GM23338 (cell line): Measurements from ENCODE around the gene ZNF165. TPM values are rescaled to one million over a fixed set of nuclear protein-coding genes. Genes with fewer than 3 reads are reported as not detected.
A peak's percentile ranks its signal among the peaks of the same experiment; 100 is the strongest.

Experiments
- ATAC-seq: fragments of 200-7000 bp; cut with Tn5 transposase; 3 replicates; pipeline ENCODE4 v1.9.1; 2020
- DNase-seq: peaks from one replicate; pipeline ENCODE4 v3.0.0-alpha.2; 2015; ENCODE audit warnings: low spot score
- H2AFZ ChIP-seq: fragments of 200-600 bp; sonication (generic); 2 replicates; pipeline ENCODE4 v1.8.0; 2016; ENCODE audit warnings: antibody characterized with exemption, mild to moderate bottlenecking, moderate library complexity
- H3F3A ChIP-seq: fragments of 200-600 bp; sonication (generic); replicated peaks from 2 replicates; pipeline ENCODE4 v1.8.0; 2017; ENCODE audit warnings: antibody characterized with exemption, mixed run types, low read depth
- H3K27ac ChIP-seq: fragments of 200-600 bp; sonication (generic); 2 replicates; pipeline ENCODE4 v1.6.1; 2016; ENCODE audit warnings: low read depth
- H3K27me3 ChIP-seq: fragments of 200-600 bp; sonication (generic); 2 replicates; pipeline ENCODE4 v1.8.0; 2016; ENCODE audit warnings: mild to moderate bottlenecking, mixed run types, moderate library complexity; ENCODE audit not compliant: insufficient read depth
- H3K36me3 ChIP-seq: fragments of 200-600 bp; sonication (generic); 2 replicates; pipeline ENCODE4 v1.8.0; 2016; ENCODE audit warnings: mild to moderate bottlenecking; ENCODE audit not compliant: insufficient read depth
- H3K4me1 ChIP-seq: fragments of 200-600 bp; sonication (generic); 2 replicates; pipeline ENCODE4 v1.8.0; 2016; ENCODE audit warnings: mild to moderate bottlenecking, moderate library complexity; ENCODE audit not compliant: insufficient read depth
- H3K4me2 ChIP-seq: fragments of 200-600 bp; sonication (generic); 2 replicates; pipeline ENCODE4 v1.7.1; 2017; ENCODE audit warnings: mixed run types
- H3K4me3 ChIP-seq: fragments of 200-600 bp; sonication (generic); 2 replicates; pipeline ENCODE4 v1.6.1; 2016; ENCODE audit warnings: mixed run types
- H3K79me2 ChIP-seq: fragments of 200-600 bp; sonication (generic); replicated peaks from 2 replicates; pipeline ENCODE4 v1.8.0; 2017; ENCODE audit warnings: mild to moderate bottlenecking; ENCODE audit not compliant: insufficient read depth
- H3K9me2 ChIP-seq: fragments of 200-600 bp; sonication (generic); 2 replicates; pipeline ENCODE4 v1.8.0; 2017; ENCODE audit not compliant: insufficient read depth
- H4K20me1 ChIP-seq: fragments of 200-600 bp; sonication (generic); replicated peaks from 2 replicates; pipeline ENCODE4 v1.8.0; 2017; ENCODE audit warnings: mild to moderate bottlenecking; ENCODE audit not compliant: insufficient read depth
- H3K27ac Mint-ChIP-seq: 2 replicates; pipeline ENCODE4 v1.8.0; 2020; ENCODE audit warnings: inconsistent platforms, mild to moderate bottlenecking, moderate library complexity, mixed read lengths
- H3K27me3 Mint-ChIP-seq: 3 replicates; pipeline ENCODE4 v1.8.0; 2022; ENCODE audit warnings: low read depth, mild to moderate bottlenecking, moderate library complexity, mixed read lengths, inconsistent platforms; ENCODE audit not compliant: insufficient read depth, poor library complexity
- H3K36me3 Mint-ChIP-seq: 3 replicates; pipeline ENCODE4 v1.8.0; 2021; ENCODE audit warnings: low read depth, mild to moderate bottlenecking, inconsistent platforms, moderate library complexity, mixed read lengths
- H3K4me1 Mint-ChIP-seq: 3 replicates; pipeline ENCODE4 v1.8.0; 2020; ENCODE audit warnings: mild to moderate bottlenecking, inconsistent platforms, mixed read lengths
- H3K4me3 Mint-ChIP-seq: 3 replicates; pipeline ENCODE4 v1.8.0; 2021; ENCODE audit warnings: moderate library complexity, mild to moderate bottlenecking, inconsistent platforms, mixed read lengths
- H3K9me3 Mint-ChIP-seq: 3 replicates; pipeline ENCODE4 v1.8.0; 2020; ENCODE audit warnings: moderate library complexity, mild to moderate bottlenecking, inconsistent platforms, mixed read lengths
- CTCF ChIP-seq, 2 experiments: fragments of 200-600 bp in 1 of 2; sonication (generic) in 1 of 2; conservative IDR thresholded peaks; 2 replicates each; pipeline versions ENCODE4 v1.5.1 to v1.6.1; 2016 to 2017; ENCODE audit warnings: antibody characterized with exemption in 2 of 2, low read depth in 2 of 2, mild to moderate bottlenecking in 2 of 2, moderate library complexity in 1 of 2
- EZH2phosphoT487 ChIP-seq: fragments of 200-600 bp; sonication (generic); IDR thresholded peaks from one replicate; pipeline ENCODE4 v1.8.1; 2018; ENCODE audit warnings: antibody characterized with exemption; ENCODE audit not compliant: unreplicated experiment
- REST ChIP-seq: IDR thresholded peaks from one replicate; pipeline ENCODE4 v1.6.1; 2018; ENCODE audit warnings: antibody characterized with exemption; ENCODE audit not compliant: unreplicated experiment
- ZNF114 ChIP-seq: fragments of 250-450 bp; sonication (Bioruptor Pico); IDR thresholded peaks from 2 replicates; pipeline ENCODE4 v1.5.0; 2020; ENCODE audit warnings: mild to moderate bottlenecking, moderate library complexity
- ZNF331 ChIP-seq: fragments of 250-450 bp; sonication (Bioruptor Pico); IDR thresholded peaks from 2 replicates; pipeline ENCODE4 v1.5.0; 2020; ENCODE audit warnings: low read depth, mild to moderate bottlenecking, moderate library complexity
- polyA plus RNA-seq: library from polyadenylated mRNA; unstranded; fragments of >200 nt; fragmentation: Nextera tagmentation; extraction: Ambion mirVana; gene quantifications from 2 replicates; pipeline ENCODE4 v1.2.1, GENCODE V29; 2016
- total RNA-seq: library from RNA; depleted of rRNA; stranded (reverse); fragments of >200 nt; shearing (Covaris generic); gene quantifications from 2 replicates; pipeline ENCODE4 v1.2.3, GENCODE V29; 2014

Gene ZNF165
- total and polyA plus RNA-seq, 2 experiments from 2014 or later = 5.5 to 8.9 TPM

GRCh38 chr6:28115799-28116198 is 35.4 kb downstream of the ZNF165 start (continued):
- no peak for TF ChIP-seq ZNF331 (CRISPR knock-in tag)

GRCh38 chr6:28117386-28118050 is 37.1 kb downstream of the ZNF165 start:
- no peaks in the 10 kb centered on the region for H3K4me1 ChIP-seq
- no peak overlapping the region for H3K4me3 ChIP-seq
- H3K79me2 ChIP-seq = no peaks in the 10 kb centered on the region

More at GRCh38 chr6:28117386-28118050, 37.1 kb downstream of the ZNF165 start:
- Mint-ChIP-seq H3K4me3 (no peak overlapping the region), H3K9me3 (no peaks in the 10 kb centered on the region; the same call in 2 of the 3 replicates), H3K36me3 (no peaks in the 10 kb centered on the region), H3K27ac (no peak overlapping the region), H3K27me3 (peaks cover 1% of the 10 kb centered on the region), H3K4me1 (no peaks in the 10 kb centered on the region)
- H3K27me3 ChIP-seq = 0 out of 2 replicates have a peak, but pooled peaks cover under 1% of the 10 kb centered on the region
- H3K27ac ChIP-seq = no peak overlapping the region
- TF ChIP-seq ZNF114 (CRISPR knock-in tag) (no peak), EZH2phosphoT487 (no peak), REST (no peak), CTCF (conservative IDR thresholded peaks at IDR 0.05; ENCODE audit: low read depth in 2 of 2) (peak in 1 of 2 experiments; percentile 44; a peak in 3 of 4 replicates)
- H4K20me1 ChIP-seq = no peaks in the 10 kb centered on the region
- no peaks in the 10 kb centered on the region for H3K9me2 ChIP-seq
- no peaks in the 10 kb centered on the region for H3F3A ChIP-seq
- no peak overlapping the region for H3K4me2 ChIP-seq
- peak; percentile 12 for DNase-seq
- no peaks in the 10 kb centered on the region for H3K36me3 ChIP-seq
- no peak for ATAC-seq
- H2AFZ ChIP-seq = no peak overlapping the region
